ENCODE results near the gene LIN9. TPM values are rescaled to one million over a fixed set of nuclear protein-coding genes. Genes with fewer than 3 reads are reported as not detected.

LIN9 gene
- total RNA-seq, 4 donors from 2014 or later, result 1.9 to 3.3 (median 2.6) TPM

GRCh38 chr1:226353698-226354525, 44.9 kb upstream of the LIN9 start:
- DNase-seq, result no peak
- Histone ChIP-seq H3K27ac (no peak overlapping the region), H3K27me3 (no peaks in the 10 kb centered on the region), H3K9me3 (no peaks in the 10 kb centered on the region), H3K4me1 (peaks cover 4 to 8% of the 10 kb centered on the region in 2 donors), H3K4me3 (replicated peaks in 1 of 3) (no peak overlapping the region), H3K36me3 (peaks cover under 1 to 2% of the 10 kb centered on the region in 2 donors)
- TF ChIP-seq CTCF (IDR thresholded peaks at IDR 0.05) (no peak), POLR2A (IDR thresholded peaks at IDR 0.05) (no peak)
- intact Hi-C loops (cut with DNase I), result no loop called here
- WGBS, 2 donors, result 74 to 88% methylated on average over 14 to 15 of the region's 15 CpGs

GRCh38 chr1:226351709-226352108, 42.7 kb upstream of the LIN9 start:
- Histone ChIP-seq H3K4me1 (peaks cover 4 to 8% of the 10 kb centered on the region in 2 donors), H3K27me3 (no peaks in the 10 kb centered on the region), H3K27ac (no peak overlapping the region), H3K36me3 (no peaks in the 10 kb centered on the region), H3K4me3 (replicated peaks in 1 of 3) (no peak overlapping the region), H3K9me3 (no peaks in the 10 kb centered on the region)
- 78 to 87% methylated on average over 3 of the region's 3 CpGs for WGBS, 2 donors
- intact Hi-C loops (cut with DNase I), result no loop called here
- TF ChIP-seq POLR2A (IDR thresholded peaks at IDR 0.05), result no peak
- TF ChIP-seq CTCF (IDR thresholded peaks at IDR 0.05), result no peak
- DNase-seq, result no peak

- DNase-seq, result peak; percentile 16 to 21
- 46 to 52% methylated on average over 8 of the region's 9 CpGs for WGBS, 2 donors
Measured at GRCh38 chr1:226350519-226350865, 41.5 kb upstream of the LIN9 start.

GRCh38 chr1:226349801-226350518, 41.0 kb upstream of the LIN9 start:
- WGBS, 2 donors, result 56 to 60% methylated on average over 17 to 18 of the region's 18 CpGs
- no peaks in the 10 kb centered on the region for H3K36me3 ChIP-seq
- intact Hi-C loops (cut with DNase I), result no loop called here
- H3K4me3 ChIP-seq (replicated peaks in 1 of 3), result no peak overlapping the region
- H3K27me3 ChIP-seq, result no peaks in the 10 kb centered on the region
- no peaks in the 10 kb centered on the region for H3K9me3 ChIP-seq
- no peak for DNase-seq
- H3K4me1 ChIP-seq, result peaks cover 4 to 8% of the 10 kb centered on the region in 2 donors
- TF ChIP-seq POLR2A (IDR thresholded peaks at IDR 0.05) (no peak), CTCF (IDR thresholded peaks at IDR 0.05) (no peak)
- no peak overlapping the region for H3K27ac ChIP-seq

More at GRCh38 chr1:226350519-226350865, 41.5 kb upstream of the LIN9 start:
- intact Hi-C loops (cut with DNase I), result no loop called here
- TF ChIP-seq POLR2A (IDR thresholded peaks at IDR 0.05) (no peak), CTCF (IDR thresholded peaks at IDR 0.05) (no peak)
- Histone ChIP-seq H3K27ac (no peak overlapping the region), H3K36me3 (no peaks in the 10 kb centered on the region), H3K4me1 (peaks cover 4 to 8% of the 10 kb centered on the region in 2 donors), H3K9me3 (no peaks in the 10 kb centered on the region), H3K4me3 (replicated peaks in 1 of 3) (no peak overlapping the region), H3K27me3 (no peaks in the 10 kb centered on the region)

- TF ChIP-seq CTCF (IDR thresholded peaks at IDR 0.05) (no peak), POLR2A (IDR thresholded peaks at IDR 0.05) (no peak)
- 81 to 90% methylated on average over 11 of the region's 11 CpGs for WGBS, 2 donors
Measured at GRCh38 chr1:226349081-226349480, 40.1 kb upstream of the LIN9 start.

More at GRCh38 chr1:226349081-226349480, 40.1 kb upstream of the LIN9 start:
- Histone ChIP-seq H3K4me3 (replicated peaks in 1 of 3) (no peak overlapping the region), H3K9me3 (no peaks in the 10 kb centered on the region), H3K27me3 (no peaks in the 10 kb centered on the region), H3K36me3 (no peaks in the 10 kb centered on the region), H3K4me1 (peaks cover 4 to 8% of the 10 kb centered on the region in 2 donors), H3K27ac (no peak overlapping the region)
- intact Hi-C loops (cut with DNase I), result no loop called here
- DNase-seq, result no peak

Measured in thyroid gland (tissue), 4 donors.